Activated CD4-positive, CD25-positive, alpha-beta regulatory T cell treated with anti-CD3 and anti-CD28 coated beads, Interleukin-2, amount 50 U/mL, for 16 hours (primary cell): ENCODE results near the gene HSD17B4.
"Not testable (repeated sequence)": the region's sequence is repeated elsewhere in the genome, so short reads cannot be mapped to it uniquely, and the experiment has no call there.

Experiments used
- DNase-seq: peaks from one replicate; pipeline ENCODE4 v3.0.0-alpha.2; 2020; ENCODE audit warnings: low read depth, low spot score

The HSD17B4 gene

GRCh38 chr5:119435436-119436132, 16.7 kb upstream of the HSD17B4 start:
- DNase-seq: peak; percentile 37

DNA sequence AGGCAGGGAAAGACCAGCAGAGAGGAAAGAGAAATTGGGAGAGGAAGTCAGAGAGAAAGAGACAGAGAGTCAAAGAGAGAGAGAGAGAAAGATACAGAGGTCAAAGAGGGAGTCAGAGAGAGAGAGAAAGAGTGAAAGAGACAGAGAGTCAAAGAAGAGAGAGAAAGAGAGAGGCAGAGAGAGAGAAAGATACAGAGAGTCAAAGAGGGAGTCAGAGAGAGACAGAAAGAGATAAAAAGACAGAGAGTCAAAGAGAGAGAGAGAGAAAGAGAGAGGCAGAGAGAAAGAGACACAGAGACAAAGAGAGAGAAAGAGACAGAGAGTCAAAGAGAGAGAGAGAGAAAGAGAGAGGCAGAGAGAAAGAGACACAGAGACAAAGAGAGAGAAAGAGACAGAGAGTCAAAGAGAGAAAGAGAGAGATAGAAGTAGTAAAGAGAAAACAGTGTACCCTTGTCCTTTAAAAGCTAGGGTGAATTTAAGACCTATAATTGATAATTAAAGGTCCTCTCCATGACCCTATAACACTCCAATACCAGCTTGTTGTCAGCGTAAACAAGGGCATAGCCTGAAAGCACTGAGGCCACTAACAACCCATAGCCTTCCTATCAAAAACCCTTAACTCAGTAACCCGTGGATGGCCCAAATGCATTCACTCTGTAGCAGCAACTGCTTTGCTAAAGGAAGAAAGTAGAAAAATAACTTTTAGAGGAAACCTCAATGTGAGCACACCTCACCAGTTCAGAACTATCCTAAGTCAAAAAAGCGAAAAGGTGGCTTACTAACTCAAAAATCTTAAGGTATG, 14.3 kb upstream of the HSD17B4 start:
- DNase-seq: not testable (repeated sequence)

DNA sequence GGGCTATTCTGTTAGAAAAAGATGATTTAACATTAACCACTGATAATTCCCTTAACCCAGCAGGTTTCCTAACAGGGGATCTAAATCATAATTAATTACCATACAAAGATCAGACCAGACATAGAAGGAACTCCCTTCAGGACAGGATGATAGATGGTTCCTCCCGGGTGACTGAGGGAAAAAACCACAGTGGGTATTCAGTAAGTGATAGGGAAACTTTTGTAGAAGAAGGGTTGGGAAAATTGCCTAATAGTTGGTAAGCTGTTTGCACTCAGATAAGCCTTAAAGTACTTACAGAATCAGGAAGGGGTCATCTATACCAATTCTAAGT, 13.7 kb upstream of the HSD17B4 start:
- DNase-seq: not testable (repeated sequence)

- no peak for DNase-seq
Measured at GRCh38 chr5:119439140-119439631, 13.1 kb upstream of the HSD17B4 start.

DNA sequence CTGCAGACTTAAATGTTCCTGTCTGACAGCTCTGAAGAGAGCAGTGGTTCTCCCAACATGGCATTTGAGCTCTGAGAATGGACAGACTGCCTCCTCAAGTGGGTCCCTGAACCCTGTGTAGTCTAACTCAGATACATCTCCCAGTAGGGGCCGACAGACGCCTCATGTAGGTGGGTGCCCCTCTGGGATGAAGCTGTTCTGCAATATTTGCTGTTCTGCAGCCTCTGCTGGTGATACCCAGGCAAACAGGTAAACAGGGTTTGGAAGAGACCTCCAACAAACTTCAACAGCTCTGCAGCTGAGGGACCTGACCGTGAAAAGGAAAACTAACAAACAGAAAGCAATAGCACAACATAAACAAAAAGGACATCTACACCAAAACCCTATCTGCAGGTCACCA, 12.7 kb upstream of the HSD17B4 start:
- not testable (repeated sequence) for DNase-seq

DNA sequence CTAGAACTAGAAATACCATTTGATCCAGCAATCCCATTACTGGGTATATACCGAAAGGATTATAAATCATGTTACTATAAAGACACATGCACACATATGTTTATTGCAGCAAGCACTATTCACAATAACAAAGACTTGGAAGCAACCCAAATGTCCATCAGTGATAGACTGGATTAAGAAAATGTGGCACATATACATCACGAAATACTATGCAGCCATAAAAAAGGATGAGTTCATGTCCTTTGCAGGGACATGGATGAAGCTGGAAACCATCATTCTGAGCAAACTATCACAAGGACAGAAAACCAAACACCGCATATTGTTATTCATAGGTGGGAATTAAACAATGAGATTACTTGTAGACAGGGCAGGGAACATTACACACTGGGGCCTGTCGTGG, 7.7 kb upstream of the HSD17B4 start:
- not testable (repeated sequence) for DNase-seq

GRCh38 chr5:119445544-119445943, 6.8 kb upstream of the HSD17B4 start:
- no peak for DNase-seq

DNA sequence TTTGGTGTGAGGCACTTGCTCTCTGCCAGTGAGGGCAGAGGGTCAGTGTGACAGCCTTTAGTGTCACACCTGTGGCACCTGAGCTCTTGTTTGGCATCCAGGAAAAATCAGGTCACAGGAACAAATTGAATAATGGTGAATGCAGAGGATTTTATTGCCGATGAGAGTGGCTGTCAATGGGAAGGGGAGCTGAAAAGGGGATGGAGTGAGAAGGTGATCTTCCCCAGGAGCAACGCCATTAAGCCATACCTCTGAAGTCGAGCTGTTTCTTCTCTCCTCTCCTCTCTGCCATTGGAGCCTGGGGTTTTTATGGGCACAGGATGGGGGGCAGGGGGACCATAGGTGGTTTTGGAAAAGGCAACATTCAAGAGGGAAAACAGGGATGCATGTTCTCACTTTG, 2.4 kb upstream of the HSD17B4 start:
- no peak for DNase-seq

- not testable (repeated sequence) for DNase-seq
Measured at GRCh38 chr5:119450627-119451026, 1.7 kb upstream of the HSD17B4 start.

DNA sequence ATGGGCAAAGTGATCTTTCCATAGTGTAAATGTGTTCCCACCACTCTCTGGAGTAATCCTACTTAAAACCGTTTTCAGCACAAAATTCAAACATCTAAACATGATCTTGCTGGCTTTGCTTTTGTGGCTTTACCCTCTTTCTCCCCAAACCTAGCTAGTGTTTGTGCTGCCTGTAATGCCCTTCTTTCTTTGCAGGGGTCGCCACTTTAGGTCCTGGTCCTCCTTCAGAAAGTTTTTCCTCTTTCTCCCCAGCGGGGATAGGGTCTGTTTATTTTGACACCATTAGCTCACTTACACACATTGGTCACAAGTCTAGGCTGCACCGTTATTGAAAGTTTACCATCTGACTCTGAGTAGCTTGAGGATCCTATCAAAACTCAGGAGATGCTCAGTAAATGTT, 736 bp upstream of the HSD17B4 start:
- no peak for DNase-seq

- DNase-seq: no peak
Measured at GRCh38 chr5:119452060-119452372, 281 bp upstream of the HSD17B4 start.

- no peak for DNase-seq
Measured at GRCh38 chr5:119453040-119453373, 710 bp downstream of the HSD17B4 start.

DNA sequence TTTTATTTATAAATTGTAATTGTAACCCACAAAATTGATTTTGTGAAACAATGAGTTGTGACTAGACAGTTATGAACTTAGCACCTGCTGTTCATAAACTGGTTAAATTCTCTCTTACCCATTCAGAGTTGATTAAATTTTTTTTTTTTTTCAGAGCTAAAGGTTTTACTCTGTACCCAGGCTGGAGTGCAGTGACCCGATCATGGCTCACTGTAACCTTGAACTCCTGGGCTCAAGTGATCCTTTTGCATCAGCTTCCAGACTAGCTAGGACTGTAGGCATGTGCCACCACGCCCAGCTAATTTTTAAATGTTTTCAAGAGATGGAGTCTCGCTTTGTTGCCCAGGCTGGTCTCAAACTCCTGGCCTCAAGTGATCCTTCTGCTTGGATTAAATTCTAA, 1.9 kb downstream of the HSD17B4 start:
- DNase-seq: no peak

DNA sequence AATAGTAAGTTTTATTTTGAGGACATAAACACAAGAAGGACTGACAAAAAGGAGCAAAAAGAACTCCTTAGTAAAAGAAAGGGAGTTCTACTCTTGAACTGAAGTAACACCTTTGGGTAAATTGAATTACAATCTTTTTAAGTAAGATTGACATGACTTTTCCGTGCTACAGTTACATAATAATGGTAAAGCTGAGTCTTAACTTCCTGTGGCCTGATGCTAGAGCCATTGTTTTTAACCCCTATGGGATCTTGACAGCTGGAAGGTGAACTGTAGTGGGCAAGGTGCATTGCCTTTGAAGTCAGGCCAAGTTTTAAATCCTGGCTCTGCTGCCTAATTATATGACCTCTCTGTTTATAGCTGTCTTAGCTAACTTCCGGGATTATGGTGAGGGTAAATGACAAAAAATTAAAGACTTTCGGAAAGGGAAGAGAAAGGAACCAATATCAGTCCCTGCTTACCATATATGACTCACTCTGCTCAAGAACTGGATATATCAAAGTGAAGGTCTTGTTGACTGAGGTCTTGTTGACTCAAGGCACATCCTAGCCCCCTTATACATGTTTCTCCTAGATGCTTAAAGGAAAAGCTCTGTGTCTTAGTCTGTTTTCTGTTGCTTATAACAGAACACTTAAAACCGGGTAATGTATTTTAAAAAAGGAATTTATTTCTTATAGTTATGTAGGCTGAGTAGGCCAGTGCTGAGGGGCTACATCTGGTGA, 6.8 kb downstream of the HSD17B4 start:
- no peak for DNase-seq

DNA sequence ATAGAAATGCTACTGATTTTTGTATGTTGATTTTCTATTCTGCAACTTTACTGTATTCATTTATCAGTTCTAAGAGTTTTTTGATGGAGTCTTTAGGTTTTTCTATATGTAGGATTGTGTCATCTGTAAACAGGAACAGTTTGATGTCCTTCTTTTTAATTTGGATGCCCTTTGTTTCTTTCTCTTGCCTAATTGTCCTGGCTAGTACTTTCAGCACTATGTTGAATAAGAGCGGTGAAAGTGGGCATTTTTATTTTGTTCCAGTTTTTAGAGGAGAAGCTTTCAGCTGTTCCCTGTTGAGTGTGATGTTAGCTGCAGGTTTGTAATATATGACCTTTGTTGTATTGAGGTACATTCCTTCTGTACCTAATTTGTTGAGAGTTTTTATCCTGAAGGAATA, 13.3 kb downstream of the HSD17B4 start:
- no peak for DNase-seq

- no peak for DNase-seq
Measured at GRCh38 chr5:119468286-119468685, 16.0 kb downstream of the HSD17B4 start.

DNA sequence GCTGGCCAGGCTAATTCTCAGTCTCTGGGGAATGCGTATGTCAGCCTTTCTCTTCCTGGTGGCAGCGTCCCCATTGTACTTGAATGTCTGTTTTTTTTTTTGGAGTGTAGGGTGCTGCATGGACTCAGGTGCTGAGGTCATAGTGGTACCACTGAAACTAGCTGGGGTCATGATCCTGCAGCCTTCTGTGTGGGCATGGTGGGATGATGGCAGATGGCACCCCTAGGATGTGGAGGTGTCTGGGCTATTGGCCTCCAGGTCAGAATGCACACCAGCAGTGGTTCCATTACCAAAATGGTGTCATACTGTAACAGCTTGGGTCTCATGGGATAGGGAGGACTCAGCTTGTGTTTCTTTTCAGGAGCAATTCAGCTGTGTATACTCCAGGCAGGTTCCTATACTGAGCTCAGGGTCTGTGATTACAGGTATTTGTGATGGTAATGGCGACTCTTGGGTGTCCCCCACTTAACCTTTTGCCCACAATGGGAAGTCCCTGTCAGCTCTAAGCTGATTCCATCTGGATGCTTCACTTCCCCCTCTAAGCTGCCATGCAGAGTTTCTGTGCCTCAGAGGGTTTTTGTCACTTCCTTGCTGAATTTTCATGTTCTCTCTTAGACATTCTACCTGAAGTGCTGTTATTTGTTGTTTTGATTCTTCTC, 17.9 kb downstream of the HSD17B4 start:
- DNase-seq: no peak

DNA sequence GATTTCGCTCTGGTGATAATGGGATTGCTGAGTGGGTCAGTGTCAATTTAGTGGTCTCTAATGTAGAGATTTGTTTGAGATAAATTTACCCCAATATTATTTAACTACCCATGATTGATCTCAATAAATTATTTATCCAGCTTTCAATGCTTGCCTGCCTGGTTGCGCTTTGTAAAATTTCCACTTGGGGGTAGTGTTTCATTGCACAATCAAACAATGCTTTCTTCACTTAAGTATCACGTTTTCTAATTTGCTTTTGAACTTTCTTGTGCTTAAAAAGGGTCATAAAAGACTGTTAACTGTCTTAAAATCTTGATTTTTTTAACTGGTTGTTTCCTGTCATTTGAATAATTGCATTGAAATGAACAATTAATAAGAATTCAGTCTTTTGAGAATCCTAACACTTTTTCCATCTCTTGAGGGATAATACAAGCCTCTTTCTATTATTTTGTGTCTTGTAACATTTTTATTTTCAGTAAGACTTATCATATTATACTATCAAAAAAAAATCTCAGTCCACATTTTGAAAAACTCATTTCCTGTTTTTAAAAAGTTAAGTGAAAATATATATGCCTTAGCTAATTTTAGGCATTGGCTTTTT, 18.7 kb downstream of the HSD17B4 start:
- DNase-seq: no peak

DNA sequence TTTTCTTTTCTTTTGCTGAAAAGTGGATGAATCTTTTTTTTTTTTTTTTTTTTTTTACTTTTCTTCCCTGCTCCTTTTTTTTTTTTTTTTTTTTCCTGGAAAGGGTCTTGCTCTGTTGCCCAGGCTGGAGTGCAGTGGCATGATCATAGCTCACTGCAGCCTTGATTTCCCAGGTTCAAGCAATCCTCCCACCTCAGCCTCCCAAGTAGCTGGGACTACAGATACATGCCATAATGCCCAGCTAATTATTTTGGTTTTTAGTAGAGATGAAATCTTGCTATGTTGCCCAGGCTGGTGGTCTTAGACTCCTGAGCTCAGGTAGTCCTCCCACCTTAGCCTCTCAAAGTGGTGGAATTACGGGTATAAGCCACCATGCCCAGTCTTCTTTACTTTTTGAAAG, 20.9 kb downstream of the HSD17B4 start:
- no peak for DNase-seq

DNA sequence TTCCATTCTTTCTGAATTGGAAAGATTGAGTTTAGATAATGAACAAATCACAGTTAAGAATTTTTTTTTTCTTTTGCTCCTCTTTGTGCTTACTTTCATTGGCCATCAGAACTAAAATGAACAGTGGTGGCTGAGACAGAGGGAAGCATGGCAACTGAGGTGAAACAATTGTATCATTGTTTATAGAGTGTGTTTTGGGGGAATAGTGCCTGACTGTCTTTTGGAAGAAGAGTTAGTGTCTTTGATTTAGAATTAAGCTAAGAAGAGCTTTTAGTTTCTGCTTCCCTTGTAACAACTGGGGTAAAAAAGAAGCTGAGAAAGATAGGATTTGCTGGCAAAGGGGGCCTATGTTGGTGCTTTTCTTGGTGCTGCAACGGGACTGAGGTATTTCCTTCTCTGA, 24.0 kb downstream of the HSD17B4 start:
- no peak for DNase-seq

DNA sequence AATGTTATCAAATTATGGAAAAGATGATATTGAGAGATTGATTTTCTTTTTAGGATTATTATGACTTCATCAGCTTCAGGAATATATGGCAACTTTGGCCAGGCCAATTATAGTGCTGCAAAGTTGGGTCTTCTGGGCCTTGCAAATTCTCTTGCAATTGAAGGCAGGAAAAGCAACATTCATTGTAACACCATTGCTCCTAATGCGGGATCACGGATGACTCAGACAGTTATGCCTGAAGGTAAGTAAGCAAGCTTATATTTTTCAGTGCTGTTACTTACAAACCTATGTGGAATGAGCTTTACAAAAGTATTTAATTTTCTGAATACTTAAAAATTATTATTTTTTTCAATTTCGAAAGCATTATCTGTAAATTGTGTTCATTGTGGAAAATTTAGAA, 26.5 kb downstream of the HSD17B4 start:
- DNase-seq: no peak

- DNase-seq: not testable (repeated sequence)
Measured at GRCh38 chr5:119480629-119481028, 28.3 kb downstream of the HSD17B4 start.
